ENCODE measurements around the gene WDR20. TPM values are rescaled to one million over a fixed set of nuclear protein-coding genes. Genes with fewer than 3 reads are reported as not detected.

The WDR20 gene
- total RNA-seq, 1 experiment from 2014 or later: 33.0 TPM

DNA sequence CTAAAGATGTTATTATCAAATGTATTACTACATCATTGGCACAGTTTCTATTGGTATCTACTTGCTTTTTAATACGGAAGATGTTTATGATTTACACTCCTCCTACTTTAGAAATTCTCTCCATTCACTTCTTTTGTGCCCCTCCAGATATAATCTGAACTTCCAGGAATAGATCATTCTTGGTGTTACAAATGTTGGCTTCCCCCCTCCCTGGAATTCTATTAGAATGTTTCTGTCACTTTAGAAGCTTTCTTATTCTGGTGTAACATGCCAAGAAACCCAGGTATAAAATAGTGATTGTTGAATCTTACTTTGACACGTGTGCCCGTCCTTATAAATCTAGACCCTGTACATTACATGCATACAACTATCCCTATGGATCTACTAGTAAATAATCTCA lies 1.2 kb upstream of the WDR20 start:
- peak overlapping the region; percentile 97 for H3K4me3 Mint-ChIP-seq (ENCODE audit: low read depth, unreplicated experiment)
- DNase-seq: no peak
- H3K27me3 Mint-ChIP-seq (ENCODE audit: unreplicated experiment): no peaks in the 10 kb centered on the region
- TF ChIP-seq, protein P1, sequence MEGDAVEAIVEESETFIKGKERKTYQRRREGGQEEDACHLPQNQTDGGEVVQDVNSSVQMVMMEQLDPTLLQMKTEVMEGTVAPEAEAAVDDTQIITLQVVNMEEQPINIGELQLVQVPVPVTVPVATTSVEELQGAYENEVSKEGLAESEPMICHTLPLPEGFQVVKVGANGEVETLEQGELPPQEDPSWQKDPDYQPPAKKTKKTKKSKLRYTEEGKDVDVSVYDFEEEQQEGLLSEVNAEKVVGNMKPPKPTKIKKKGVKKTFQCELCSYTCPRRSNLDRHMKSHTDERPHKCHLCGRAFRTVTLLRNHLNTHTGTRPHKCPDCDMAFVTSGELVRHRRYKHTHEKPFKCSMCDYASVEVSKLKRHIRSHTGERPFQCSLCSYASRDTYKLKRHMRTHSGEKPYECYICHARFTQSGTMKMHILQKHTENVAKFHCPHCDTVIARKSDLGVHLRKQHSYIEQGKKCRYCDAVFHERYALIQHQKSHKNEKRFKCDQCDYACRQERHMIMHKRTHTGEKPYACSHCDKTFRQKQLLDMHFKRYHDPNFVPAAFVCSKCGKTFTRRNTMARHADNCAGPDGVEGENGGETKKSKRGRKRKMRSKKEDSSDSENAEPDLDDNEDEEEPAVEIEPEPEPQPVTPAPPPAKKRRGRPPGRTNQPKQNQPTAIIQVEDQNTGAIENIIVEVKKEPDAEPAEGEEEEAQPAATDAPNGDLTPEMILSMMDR (IDR thresholded peaks at IDR 0.05; ENCODE audit: unreplicated experiment): no peak
- H3K27ac Mint-ChIP-seq (ENCODE audit: unreplicated experiment): peak overlapping the region; percentile 46
- CTCF ChIA-PET: interaction anchor here (0.5 kb wide), 1 partner anchor 11 kb away, joined by 5 read pairs; no protein-coding TSS in a partner anchor
- no peaks in the 10 kb centered on the region for H3K4me1 Mint-ChIP-seq (ENCODE audit: low read depth, unreplicated experiment)
- H3K9me3 Mint-ChIP-seq (ENCODE audit: low read depth, unreplicated experiment): no peaks in the 10 kb centered on the region
- intact Hi-C loops (cut with micrococcal nuclease; ENCODE audit: unreplicated experiment): loop anchor here (2.0 kb wide), 1 partner anchor 14 kb away; no protein-coding TSS in a partner anchor
- TSS peak; percentile 64 for BruUV-seq (replicated peaks)
- peaks cover 30% of the 10 kb centered on the region for H3K36me3 Mint-ChIP-seq (ENCODE audit: insufficient read depth, unreplicated experiment)

DNA sequence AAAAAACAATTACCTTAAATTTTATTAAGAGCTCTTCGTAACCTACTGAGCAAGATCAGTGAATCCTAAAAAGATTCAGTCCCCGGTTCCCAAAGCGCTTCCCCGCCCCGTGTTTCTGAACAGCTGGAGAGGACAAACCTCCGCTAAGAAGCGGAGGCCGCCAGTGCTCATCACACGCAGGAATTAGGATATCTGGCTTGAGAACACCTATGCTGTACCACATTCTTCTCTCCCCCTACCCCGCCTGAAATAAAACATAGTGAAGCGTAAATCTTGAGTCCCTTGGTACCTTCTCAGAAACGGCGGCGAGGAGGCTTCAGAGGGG lies 774 bp upstream of the WDR20 start:
- no peak for DNase-seq
- no peaks in the 10 kb centered on the region for H3K4me1 Mint-ChIP-seq (ENCODE audit: low read depth, unreplicated experiment)
- intact Hi-C loops (cut with micrococcal nuclease; ENCODE audit: unreplicated experiment): loop anchor here (2.0 kb wide), 1 partner anchor 14 kb away; no protein-coding TSS in a partner anchor
- peak overlapping the region; percentile 46 for H3K27ac Mint-ChIP-seq (ENCODE audit: unreplicated experiment)
- H3K36me3 Mint-ChIP-seq (ENCODE audit: insufficient read depth, unreplicated experiment): peaks cover 30% of the 10 kb centered on the region
- H3K9me3 Mint-ChIP-seq (ENCODE audit: low read depth, unreplicated experiment): no peaks in the 10 kb centered on the region
- TF ChIP-seq, protein P1 (IDR thresholded peaks at IDR 0.05; ENCODE audit: unreplicated experiment): no peak
- H3K4me3 Mint-ChIP-seq (ENCODE audit: low read depth, unreplicated experiment): peak overlapping the region; percentile 97
- no TSS peak for BruUV-seq (replicated peaks)
- H3K27me3 Mint-ChIP-seq (ENCODE audit: unreplicated experiment): no peaks in the 10 kb centered on the region
- CTCF ChIA-PET: interaction anchor here (0.5 kb wide), 1 partner anchor 12 kb away, joined by 5 read pairs; no protein-coding TSS in a partner anchor

DNA sequence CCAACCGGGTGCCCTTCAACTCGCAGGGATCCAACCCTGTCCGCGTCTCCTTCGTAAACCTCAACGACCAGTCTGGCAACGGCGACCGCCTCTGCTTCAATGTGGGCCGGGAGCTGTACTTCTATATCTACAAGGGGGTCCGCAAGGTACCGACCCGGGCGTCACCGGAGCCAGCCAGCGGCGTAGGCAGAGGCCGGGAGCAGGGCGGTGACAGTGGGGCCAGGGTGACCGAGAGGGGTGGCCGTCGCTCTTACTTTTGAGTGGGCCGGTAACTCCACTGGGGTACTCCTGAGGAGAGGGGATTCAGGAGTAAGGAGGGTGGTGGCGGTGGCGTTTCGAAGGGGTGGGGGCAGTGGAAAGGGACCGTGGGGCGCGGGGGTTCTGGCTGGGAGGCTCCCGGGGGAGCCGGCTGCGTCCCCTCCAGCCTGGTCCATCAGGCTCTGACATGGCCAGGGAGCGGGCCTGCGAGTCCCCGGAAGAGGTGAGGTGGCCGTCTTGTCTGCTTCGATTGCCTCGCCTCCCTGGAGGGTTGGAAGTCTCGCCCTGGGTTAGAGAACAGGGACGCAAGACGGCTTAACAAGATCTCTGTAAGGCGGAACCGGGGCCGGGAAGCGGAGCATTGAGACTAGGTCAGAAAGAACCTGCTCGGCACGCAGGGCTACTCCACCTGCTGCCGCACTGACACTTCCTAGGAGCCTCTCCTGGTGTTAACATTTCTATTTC lies 491 bp downstream of the WDR20 start:
- intact Hi-C loops (cut with micrococcal nuclease; ENCODE audit: unreplicated experiment): no loop called here
- CTCF ChIA-PET: interaction anchor here (0.6 kb wide), 2 partner anchors 32 to 89 kb away, joined by 3 read pairs; no protein-coding TSS in a partner anchor
- no peaks in the 10 kb centered on the region for H3K4me1 Mint-ChIP-seq (ENCODE audit: low read depth, unreplicated experiment)
- H3K27me3 Mint-ChIP-seq (ENCODE audit: unreplicated experiment): no peaks in the 10 kb centered on the region
- DNase-seq: peak; percentile 29
- peak overlapping the region; percentile 97 for H3K4me3 Mint-ChIP-seq (ENCODE audit: low read depth, unreplicated experiment)
- H3K36me3 Mint-ChIP-seq (ENCODE audit: insufficient read depth, unreplicated experiment): peaks cover 30% of the 10 kb centered on the region
- no TSS peak for BruUV-seq (replicated peaks)
- peak overlapping the region; percentile 73 for H3K27ac Mint-ChIP-seq (ENCODE audit: unreplicated experiment)
- H3K9me3 Mint-ChIP-seq (ENCODE audit: low read depth, unreplicated experiment): no peaks in the 10 kb centered on the region
- TF ChIP-seq, protein P1 (IDR thresholded peaks at IDR 0.05; ENCODE audit: unreplicated experiment): no peak

DNA sequence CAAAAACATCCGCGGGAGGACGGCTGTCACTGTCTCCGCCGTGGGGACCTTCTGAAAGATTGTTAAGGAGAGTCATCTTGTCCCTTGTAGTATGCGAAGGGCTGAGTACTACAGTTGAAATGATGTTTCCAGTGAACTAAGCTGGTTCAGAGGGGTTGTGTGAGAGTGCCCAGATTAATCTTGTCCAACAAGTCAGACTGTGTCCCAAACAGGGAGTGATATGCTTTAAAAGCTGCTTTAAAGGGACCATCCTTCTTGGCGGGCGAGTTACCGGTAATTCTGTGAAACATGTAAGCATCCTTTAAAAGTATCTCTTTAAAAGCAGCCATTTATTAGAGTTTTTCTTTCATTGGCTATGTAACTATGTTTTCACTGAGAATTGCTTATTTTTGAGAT lies 1.1 kb downstream of the WDR20 start:
- Mint-ChIP-seq H3K36me3 (ENCODE audit: insufficient read depth, unreplicated experiment) (peaks cover 27% of the 10 kb centered on the region), H3K27ac (ENCODE audit: unreplicated experiment) (peak overlapping the region; percentile 73), H3K9me3 (ENCODE audit: low read depth, unreplicated experiment) (no peaks in the 10 kb centered on the region), H3K4me1 (ENCODE audit: low read depth, unreplicated experiment) (no peaks in the 10 kb centered on the region), H3K27me3 (ENCODE audit: unreplicated experiment) (no peaks in the 10 kb centered on the region), H3K4me3 (ENCODE audit: low read depth, unreplicated experiment) (peak overlapping the region; percentile 97)
- no TSS peak for BruUV-seq (replicated peaks)
- TF ChIP-seq, protein P1 (IDR thresholded peaks at IDR 0.05; ENCODE audit: unreplicated experiment): no peak
- intact Hi-C loops (cut with micrococcal nuclease; ENCODE audit: unreplicated experiment): no loop called here
- DNase-seq: no peak
- CTCF ChIA-PET: interaction anchor here (0.8 kb wide), 1 partner anchor 13 kb away, joined by 3 read pairs; no protein-coding TSS in a partner anchor

All from Calu3 (cell line).